ENCODE measurements around the gene MIOS.

MIOS gene

GRCh38 chr7:7596176-7596575, 29.5 kb downstream of the MIOS start:
- CTCF ChIA-PET, result no interaction called here
- DNase-seq (ENCODE audit: extremely low spot score), result no peak
- POLR2A ChIA-PET, result no interaction called here
- TF ChIP-seq CTBP1 (IDR thresholded peaks at IDR 0.05; ENCODE audit: borderline replicate concordance), result no peak
- no peak for TF ChIP-seq FOXK2 (IDR thresholded peaks at IDR 0.05)

- no peak for DNase-seq (ENCODE audit: extremely low spot score)
- CTCF ChIA-PET, result no interaction called here
- TF ChIP-seq TARDBP (IDR thresholded peaks at IDR 0.05), result no peak
- POLR2A ChIA-PET, result no interaction called here
Observed at GRCh38 chr7:7607010-7607409, 40.3 kb downstream of the MIOS start.

GRCh38 chr7:7609330-7609729, 42.6 kb downstream of the MIOS start:
- CTCF ChIA-PET, result no interaction called here
- POLR2A ChIA-PET, result no interaction called here
- TF ChIP-seq HDGF (IDR thresholded peaks at IDR 0.05; ENCODE audit: borderline replicate concordance), result no peak
- no peak for TF ChIP-seq BHLHE40 (IDR thresholded peaks at IDR 0.05; ENCODE audit: borderline replicate concordance)
- no peak for TF ChIP-seq ARNT (IDR thresholded peaks at IDR 0.05)
- no peak for TF ChIP-seq TARDBP (IDR thresholded peaks at IDR 0.05)
- TF ChIP-seq LEF1 (IDR thresholded peaks at IDR 0.05; ENCODE audit: borderline replicate concordance), result no peak
- no peak for TF ChIP-seq ZNF384 (IDR thresholded peaks at IDR 0.05)
- TF ChIP-seq NFRKB (IDR thresholded peaks at IDR 0.05), result no peak
- TF ChIP-seq PKNOX1 (IDR thresholded peaks at IDR 0.05), result no peak
- TF ChIP-seq SUZ12 (IDR thresholded peaks at IDR 0.05), result no peak
- TF ChIP-seq L3MBTL2 (conservative IDR thresholded peaks at IDR 0.05), result no peak
- no peak for TF ChIP-seq ELF4 (IDR thresholded peaks at IDR 0.05)
- TF ChIP-seq SP1 (IDR thresholded peaks at IDR 0.05), result no peak
- no peak for DNase-seq (ENCODE audit: extremely low spot score)

GRCh38 chr7:7612519-7612918, 45.8 kb downstream of the MIOS start:
- no peak for DNase-seq (ENCODE audit: extremely low spot score)
- POLR2A ChIA-PET, result no interaction called here
- CTCF ChIA-PET, result no interaction called here
- TF ChIP-seq FOXM1 (IDR thresholded peaks at IDR 0.05; ENCODE audit: borderline replicate concordance), result no peak
- no peak for TF ChIP-seq ZNF384 (IDR thresholded peaks at IDR 0.05)
- TF ChIP-seq PKNOX1 (IDR thresholded peaks at IDR 0.05), result no peak

GRCh38 chr7:7613210-7613609, 46.5 kb downstream of the MIOS start:
- POLR2A ChIA-PET, result no interaction called here

GRCh38 chr7:7614018-7614741, 47.5 kb downstream of the MIOS start:
- CTCF ChIA-PET, result no interaction called here
- POLR2A ChIA-PET, result no interaction called here

More at GRCh38 chr7:7613210-7613609, 46.5 kb downstream of the MIOS start:
- CTCF ChIA-PET, result no interaction called here
- TF ChIP-seq HDGF (IDR thresholded peaks at IDR 0.05; ENCODE audit: borderline replicate concordance) (no peak), ELF4 (IDR thresholded peaks at IDR 0.05) (no peak), PKNOX1 (IDR thresholded peaks at IDR 0.05) (no peak), SUZ12 (IDR thresholded peaks at IDR 0.05) (no peak), LEF1 (IDR thresholded peaks at IDR 0.05; ENCODE audit: borderline replicate concordance) (no peak), NFRKB (IDR thresholded peaks at IDR 0.05) (no peak), SP1 (IDR thresholded peaks at IDR 0.05) (no peak), CTBP1 (IDR thresholded peaks at IDR 0.05; ENCODE audit: borderline replicate concordance) (no peak), TARDBP (IDR thresholded peaks at IDR 0.05) (no peak), BHLHE40 (IDR thresholded peaks at IDR 0.05; ENCODE audit: borderline replicate concordance) (no peak)
- no peak for DNase-seq (ENCODE audit: extremely low spot score)

GRCh38 chr7:7617550-7617949, 50.9 kb downstream of the MIOS start:
- TF ChIP-seq LEF1 (IDR thresholded peaks at IDR 0.05; ENCODE audit: borderline replicate concordance) (no peak), FOXK2 (IDR thresholded peaks at IDR 0.05) (no peak), ELF4 (IDR thresholded peaks at IDR 0.05) (no peak), CTBP1 (IDR thresholded peaks at IDR 0.05; ENCODE audit: borderline replicate concordance) (no peak), TARDBP (IDR thresholded peaks at IDR 0.05) (no peak), BHLHE40 (IDR thresholded peaks at IDR 0.05; ENCODE audit: borderline replicate concordance) (no peak)
- ChIA-PET POLR2A (no interaction called here), CTCF (no interaction called here)
- DNase-seq (ENCODE audit: extremely low spot score), result no peak

More at GRCh38 chr7:7614018-7614741, 47.5 kb downstream of the MIOS start:
- TF ChIP-seq ARNT (IDR thresholded peaks at IDR 0.05) (no peak), NFRKB (IDR thresholded peaks at IDR 0.05) (no peak), BHLHE40 (IDR thresholded peaks at IDR 0.05; ENCODE audit: borderline replicate concordance) (no peak), FOXM1 (IDR thresholded peaks at IDR 0.05; ENCODE audit: borderline replicate concordance) (no peak), LEF1 (IDR thresholded peaks at IDR 0.05; ENCODE audit: borderline replicate concordance) (no peak), HDGF (IDR thresholded peaks at IDR 0.05; ENCODE audit: borderline replicate concordance) (no peak), FOXA1 (IDR thresholded peaks at IDR 0.05) (no peak), CTBP1 (IDR thresholded peaks at IDR 0.05; ENCODE audit: borderline replicate concordance) (no peak), SP1 (IDR thresholded peaks at IDR 0.05) (no peak)
- DNase-seq (ENCODE audit: extremely low spot score), result no peak

Data from HEK293T (cell line).